Adrenal gland (tissue), 12 donors: ENCODE results near the gene CNTN5. TPM values are rescaled to one million over a fixed set of nuclear protein-coding genes. Genes with fewer than 3 reads are reported as not detected.

Experiments used
- DNase-seq, 7 donors: peaks; one replicate each; pipeline ENCODE4 v3.0.0-alpha.2; 2019 to 2020
- H3K27ac ChIP-seq, 5 donors: fragments of 200-600 bp; sonication (generic) in 4 of 5; 1 replicate in 3 of 5; 2 replicates in 2 of 5; pipeline versions ENCODE4 v1.5.1 to v1.8.0; 2016 to 2020; ENCODE audit warnings: mild to moderate bottlenecking in 1 of 5
- H3K27me3 ChIP-seq: fragments of 200-600 bp; 2 replicates; pipeline ENCODE4 v1.8.0; 2021
- H3K36me3 ChIP-seq, 2 donors: fragments of 200-600 bp; replicated peaks in 1 of 2; 1 replicate in 1 of 2; 2 replicates in 1 of 2; pipeline versions ENCODE4 v1.5.1 to v1.8.0; 2018 to 2022
- H3K4me1 ChIP-seq, 2 donors: fragments of 200-600 bp; replicated peaks in 1 of 2; 1 replicate in 1 of 2; 2 replicates in 1 of 2; pipeline versions ENCODE4 v1.5.1 to v1.8.0; 2018 to 2021
- H3K4me3 ChIP-seq, 4 donors: fragments of 200-600 bp; sonication (generic) in 3 of 4; one replicate each; pipeline ENCODE4 v1.5.1; 2016 to 2018
- H3K9me3 ChIP-seq, 3 donors: fragments of 200-600 bp; sonication (generic) in 1 of 3; replicated peaks in 1 of 3; 1 replicate in 2 of 3; 2 replicates in 1 of 3; pipeline versions ENCODE4 v1.5.1 to v1.8.0; 2016 to 2021
- CTCF ChIP-seq, 6 experiments: fragments of 450-650 bp in 4 of 6; fragments of 200-600 bp in 2 of 6; sonication (generic) in 1 of 6; IDR thresholded peaks; 1 replicate in 5 of 6; 2 replicates in 1 of 6; pipeline versions ENCODE4 v1.5.1 to v1.8.0; 2016 to 2021; ENCODE audit warnings: antibody characterized with exemption in 6 of 6, mild to moderate bottlenecking in 2 of 6, moderate library complexity in 1 of 6
- POLR2A ChIP-seq, 2 donors: fragments of 450-650 bp; IDR thresholded peaks; one replicate each; pipeline ENCODE4 v1.6.1; 2017; ENCODE audit warnings: antibody characterized with exemption in 2 of 2, mild to moderate bottlenecking in 2 of 2, moderate library complexity in 1 of 2
- WGBS, 4 donors: extraction: QIAGEN DNeasy Blood & Tissue Kit in 2 of 4; methylation state at CpG; one replicate each; pipeline versions ENCODE4 v1.1.5 to v1.1.7; 2013 to 2017; 5-methylcytosine and 5-hydroxymethylcytosine counted together
- intact Hi-C, 2 donors: fragments of 100-400 bp; cut with DNase I; formaldehyde crosslinking; loops; one replicate each; pipeline versions ENCODE4 v1.14.1 to v1.15.0; 2022 to 2023
- polyA plus RNA-seq, 3 donors: library from polyadenylated mRNA; stranded (reverse); fragments of 200-250 nt in 2 of 3; fragments of 350-450 nt in 1 of 3; fragmentation: Illumina TruSeq in 1 of 3; extraction: RNeasy Lipid Tissue Mini Kit (QIAGEN cat#74804) in 1 of 3; gene quantifications; one replicate each; pipeline ENCODE4 v1.2.3, GENCODE V29; 2013 to 2014
- total RNA-seq, 9 donors: library from RNA; depleted of rRNA in 4 of 9; stranded (reverse); fragments of >200 nt in 4 of 9; fragments of 120-200 nt in 1 of 9; fragmentation: NEBNext Ultra II Directional in 1 of 9; extraction: Animal tissue kit (Norgen Biotek cat#: 25700) in 1 of 9; gene quantifications; one replicate each; pipeline versions ENCODE4 v1.1.0 to v1.2.4, GENCODE V29; 2013 to 2023
- donor health status: healthy with polysubstance abuse.
- donor health status: Bipolar disorder and iron deficiency.
- donor health status: DM: yes; HTN: yes; CAD: no.
- donor health status: DM: no; HTN: no; CAD: no.
- donor health status: DM: no; HTN: no; CAD: no.
- donor health status: DM: yes; HTN: yes; CAD: no.

Gene CNTN5
- total and polyA plus RNA-seq, 12 donors = 0.07 to 107 (median 0.30) TPM; not detected in 8

GRCh38 chr11:99320769-99321290, 300.1 kb downstream of the CNTN5 start:
- Histone ChIP-seq H3K27me3 (no peaks in the 10 kb centered on the region), H3K27ac (no peak overlapping the region), H3K9me3 (no peaks in the 10 kb centered on the region), H3K4me3 (no peak overlapping the region), H3K4me1 (peaks cover 0 to 4% of the 10 kb centered on the region in 2 donors), H3K36me3 (no peaks in the 10 kb centered on the region)
- intact Hi-C loops = no loop called here
- 60 to 75% (median 70%) methylated on average over 4 of the region's 4 CpGs for WGBS, 4 donors
- no peak for DNase-seq
- TF ChIP-seq POLR2A (IDR thresholded peaks at IDR 0.05) (no peak), CTCF (IDR thresholded peaks at IDR 0.05) (no peak)

GRCh38 chr11:99325847-99326246, 305.1 kb downstream of the CNTN5 start:
- intact Hi-C loops = no loop called here
- no peaks in the 10 kb centered on the region for H3K27me3 ChIP-seq
- no peaks in the 10 kb centered on the region for H3K9me3 ChIP-seq
- 72 to 84% (median 80%) methylated on average over 8 of the region's 8 CpGs for WGBS, 4 donors
- no peak overlapping the region for H3K4me3 ChIP-seq
- TF ChIP-seq CTCF (IDR thresholded peaks at IDR 0.05) = no peak
- no peaks in the 10 kb centered on the region for H3K4me1 ChIP-seq
- H3K27ac ChIP-seq = no peak overlapping the region
- DNase-seq = peak in 1 of 7 donors; percentile 10
- H3K36me3 ChIP-seq = no peaks in the 10 kb centered on the region

- Histone ChIP-seq H3K9me3 (no peaks in the 10 kb centered on the region), H3K4me1 (no peaks in the 10 kb centered on the region), H3K4me3 (no peak overlapping the region), H3K36me3 (no peaks in the 10 kb centered on the region), H3K27ac (no peak overlapping the region), H3K27me3 (no peaks in the 10 kb centered on the region)
- TF ChIP-seq POLR2A (IDR thresholded peaks at IDR 0.05) (no peak), CTCF (IDR thresholded peaks at IDR 0.05) (no peak)
- no peak for DNase-seq
- intact Hi-C loops = no loop called here
- 82 to 94% (median 85%) methylated on average over 1 of the region's 1 CpG for WGBS, 4 donors
These were observed 306.3 kb downstream of the CNTN5 start for GRCh38 chr11:99327066-99327465.

GRCh38 chr11:99327527-99327926, 306.8 kb downstream of the CNTN5 start:
- H3K36me3 ChIP-seq = no peaks in the 10 kb centered on the region
- TF ChIP-seq POLR2A (IDR thresholded peaks at IDR 0.05) = no peak
- no peak for TF ChIP-seq CTCF (IDR thresholded peaks at IDR 0.05)
- intact Hi-C loops = no loop called here
- H3K4me1 ChIP-seq = no peaks in the 10 kb centered on the region
- no peaks in the 10 kb centered on the region for H3K9me3 ChIP-seq
- H3K27ac ChIP-seq = no peak overlapping the region
- H3K4me3 ChIP-seq = no peak overlapping the region
- WGBS, 4 donors = 88 to 93% (median 91%) methylated on average over 3 of the region's 3 CpGs
- DNase-seq = no peak
- H3K27me3 ChIP-seq = no peaks in the 10 kb centered on the region
